ENCODE measurements around the gene SOD1.
"Not testable (repeated sequence)": the region's sequence is repeated elsewhere in the genome, so short reads cannot be mapped to it uniquely, and the experiment has no call there.

SOD1 gene

GRCh38 chr21:31656199-31657095 lies 3.0 kb upstream of the SOD1 start:
- DNase-seq: no peak

DNA sequence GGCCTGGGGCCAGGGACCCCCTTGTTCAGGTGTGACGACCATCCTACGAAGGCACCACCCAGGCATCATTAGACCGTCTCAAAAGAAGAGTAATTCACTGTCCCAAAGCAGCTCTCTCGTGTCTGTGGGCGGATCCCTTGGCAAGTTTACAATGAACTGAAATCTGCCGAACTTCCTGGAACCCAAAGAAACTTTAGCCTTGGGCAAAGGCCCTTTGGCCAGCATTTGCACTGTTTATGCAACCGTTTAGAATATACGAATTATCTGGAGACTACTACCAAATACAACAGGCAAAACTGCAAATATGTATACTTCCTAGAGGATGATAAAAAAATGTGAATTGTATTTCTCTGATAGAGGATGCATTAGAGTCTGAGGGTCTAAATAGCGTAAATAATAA lies 1.4 kb upstream of the SOD1 start:
- no peak for DNase-seq

GRCh38 chr21:31659286-31659535 lies 282 bp upstream of the SOD1 start:
- DNase-seq: no peak

- DNase-seq: peak in 3 of 14 donors; percentile 38 to 60 (median 50)
Observed at GRCh38 chr21:31660259-31660565, 719 bp downstream of the SOD1 start.

GRCh38 chr21:31660591-31660990 lies 1.1 kb downstream of the SOD1 start:
- no peak for DNase-seq

DNA sequence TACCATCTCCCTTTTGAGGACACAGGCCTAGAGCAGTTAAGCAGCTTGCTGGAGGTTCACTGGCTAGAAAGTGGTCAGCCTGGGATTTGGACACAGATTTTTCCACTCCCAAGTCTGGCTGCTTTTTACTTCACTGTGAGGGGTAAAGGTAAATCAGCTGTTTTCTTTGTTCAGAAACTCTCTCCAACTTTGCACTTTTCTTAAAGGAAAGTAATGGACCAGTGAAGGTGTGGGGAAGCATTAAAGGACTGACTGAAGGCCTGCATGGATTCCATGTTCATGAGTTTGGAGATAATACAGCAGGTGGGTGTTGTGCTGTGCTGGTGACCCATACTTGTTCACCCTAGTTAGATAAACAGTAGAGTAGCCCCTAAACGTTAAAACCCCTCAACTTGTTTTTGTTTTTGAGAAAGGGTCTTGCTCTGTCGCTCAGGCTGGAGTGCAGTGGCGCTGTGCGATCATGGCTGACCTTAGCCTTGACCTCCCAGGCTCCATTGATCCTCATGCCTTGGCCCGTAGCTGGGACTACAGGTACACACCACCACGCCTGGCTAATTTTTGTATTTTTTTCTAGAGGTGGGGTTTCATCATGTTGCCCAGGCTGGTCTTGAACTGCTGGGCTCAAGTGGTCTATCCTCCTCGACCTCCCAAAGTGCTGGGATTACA lies 4.2 kb downstream of the SOD1 start:
- no peak for DNase-seq

DNA sequence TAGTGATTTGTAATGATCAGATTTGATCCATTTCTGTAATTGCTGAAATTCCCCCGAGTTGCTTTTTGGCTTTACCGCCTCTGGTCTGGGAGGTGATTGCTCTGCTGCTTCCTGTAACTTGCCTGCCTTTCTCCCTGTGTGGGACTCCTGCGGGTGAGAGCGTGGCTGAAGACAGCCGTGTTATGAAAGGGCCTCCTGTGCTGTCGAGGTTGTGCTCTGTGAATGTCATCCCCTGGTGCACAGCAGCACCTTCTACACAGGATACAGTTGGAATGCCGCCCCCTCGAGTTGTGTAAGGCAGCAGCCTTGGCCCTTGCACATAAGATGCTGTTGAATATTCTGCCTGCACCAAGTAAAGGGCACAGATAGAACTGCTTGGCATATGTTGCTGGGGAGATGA lies 5.9 kb downstream of the SOD1 start:
- no peak for DNase-seq

DNA sequence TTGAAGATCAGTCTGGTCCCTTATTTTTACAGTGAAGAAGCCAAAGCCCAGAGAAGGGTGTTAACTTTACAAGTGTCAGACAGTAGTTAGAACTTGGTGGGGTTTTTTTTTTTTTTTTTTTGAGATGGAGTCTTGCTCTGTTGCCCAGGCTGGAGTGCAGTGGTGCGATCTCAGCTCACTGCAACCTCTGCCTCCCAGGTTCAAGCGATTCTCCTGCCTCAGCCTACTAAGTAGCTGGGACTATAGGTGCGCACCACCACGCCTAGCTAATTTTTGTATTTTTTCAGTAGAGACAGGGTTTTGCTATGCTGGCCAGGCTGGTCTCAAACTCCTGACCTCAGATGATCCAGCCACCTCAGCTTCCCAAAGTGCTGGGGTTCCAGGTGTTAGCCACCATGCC lies 6.4 kb downstream of the SOD1 start:
- not testable (repeated sequence) for DNase-seq

DNA sequence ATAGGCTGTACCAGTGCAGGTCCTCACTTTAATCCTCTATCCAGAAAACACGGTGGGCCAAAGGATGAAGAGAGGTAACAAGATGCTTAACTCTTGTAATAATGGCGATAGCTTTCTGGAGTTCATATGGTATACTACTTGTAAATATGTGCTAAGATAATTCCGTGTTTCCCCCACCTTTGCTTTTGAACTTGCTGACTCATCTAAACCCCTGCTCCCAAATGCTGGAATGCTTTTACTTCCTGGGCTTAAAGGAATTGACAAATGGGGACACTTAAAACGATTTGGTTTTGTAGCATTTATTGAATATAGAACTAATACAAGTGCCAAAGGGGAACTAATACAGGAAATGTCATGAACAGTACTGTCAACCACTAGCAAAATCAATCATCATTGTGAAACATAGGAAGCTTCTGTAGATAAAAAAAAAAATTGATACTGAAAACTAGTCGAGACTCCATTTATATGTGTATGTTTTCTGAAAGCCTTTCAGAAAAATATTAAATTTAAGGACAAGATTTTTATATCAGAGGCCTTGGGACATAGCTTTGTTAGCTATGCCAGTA lies 7.0 kb downstream of the SOD1 start:
- no peak for DNase-seq

GRCh38 chr21:31667132-31667531 lies 7.6 kb downstream of the SOD1 start:
- no peak for DNase-seq

- DNase-seq: no peak
Observed at GRCh38 chr21:31667639-31668038, 8.1 kb downstream of the SOD1 start.

DNA sequence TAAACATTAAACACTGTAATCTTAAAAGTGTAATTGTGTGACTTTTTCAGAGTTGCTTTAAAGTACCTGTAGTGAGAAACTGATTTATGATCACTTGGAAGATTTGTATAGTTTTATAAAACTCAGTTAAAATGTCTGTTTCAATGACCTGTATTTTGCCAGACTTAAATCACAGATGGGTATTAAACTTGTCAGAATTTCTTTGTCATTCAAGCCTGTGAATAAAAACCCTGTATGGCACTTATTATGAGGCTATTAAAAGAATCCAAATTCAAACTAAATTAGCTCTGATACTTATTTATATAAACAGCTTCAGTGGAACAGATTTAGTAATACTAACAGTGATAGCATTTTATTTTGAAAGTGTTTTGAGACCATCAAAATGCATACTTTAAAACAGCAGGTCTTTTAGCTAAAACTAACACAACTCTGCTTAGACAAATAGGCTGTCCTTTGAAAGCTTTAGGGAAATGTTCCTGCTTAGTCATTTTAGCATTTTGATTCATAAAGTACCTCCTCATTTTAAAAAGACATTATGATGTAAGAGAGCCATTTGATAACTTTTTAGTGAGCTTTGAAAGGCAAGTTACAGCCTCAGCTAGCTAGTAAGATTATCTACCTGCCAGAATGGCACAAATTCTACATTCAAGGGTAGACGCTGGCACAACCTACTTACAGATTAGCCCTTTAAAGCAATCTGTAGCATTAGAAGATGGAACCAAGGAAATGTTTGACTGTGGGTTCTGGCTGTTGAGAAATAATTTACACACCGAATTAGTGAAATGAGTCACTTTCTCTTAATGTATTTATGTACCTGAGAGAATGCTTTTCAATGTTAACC lies 9.4 kb downstream of the SOD1 start:
- DNase-seq: no peak

DNA sequence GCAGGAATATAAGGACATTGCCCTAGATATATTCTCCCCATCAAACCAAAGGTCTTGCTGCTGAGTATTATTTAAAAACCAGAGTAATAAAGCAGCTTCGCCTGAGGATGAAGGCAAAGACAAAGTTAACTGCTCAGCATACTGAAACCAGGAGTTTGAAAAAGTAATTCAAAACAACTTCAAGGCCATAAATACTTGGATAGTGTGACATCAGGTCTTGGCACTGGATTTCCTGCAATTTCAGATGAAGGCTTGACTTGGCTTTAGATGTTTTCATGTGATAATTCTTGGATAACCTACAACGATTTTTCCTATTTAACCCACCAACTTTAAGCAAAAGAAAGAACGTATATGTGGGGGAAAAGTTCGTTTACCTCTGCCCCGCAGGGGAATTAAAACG lies 10.6 kb downstream of the SOD1 start:
- no peak for DNase-seq

GRCh38 chr21:31671146-31671716 lies 11.7 kb downstream of the SOD1 start:
- DNase-seq: no peak

- DNase-seq: no peak
Observed at GRCh38 chr21:31671931-31672330, 12.4 kb downstream of the SOD1 start.

DNA sequence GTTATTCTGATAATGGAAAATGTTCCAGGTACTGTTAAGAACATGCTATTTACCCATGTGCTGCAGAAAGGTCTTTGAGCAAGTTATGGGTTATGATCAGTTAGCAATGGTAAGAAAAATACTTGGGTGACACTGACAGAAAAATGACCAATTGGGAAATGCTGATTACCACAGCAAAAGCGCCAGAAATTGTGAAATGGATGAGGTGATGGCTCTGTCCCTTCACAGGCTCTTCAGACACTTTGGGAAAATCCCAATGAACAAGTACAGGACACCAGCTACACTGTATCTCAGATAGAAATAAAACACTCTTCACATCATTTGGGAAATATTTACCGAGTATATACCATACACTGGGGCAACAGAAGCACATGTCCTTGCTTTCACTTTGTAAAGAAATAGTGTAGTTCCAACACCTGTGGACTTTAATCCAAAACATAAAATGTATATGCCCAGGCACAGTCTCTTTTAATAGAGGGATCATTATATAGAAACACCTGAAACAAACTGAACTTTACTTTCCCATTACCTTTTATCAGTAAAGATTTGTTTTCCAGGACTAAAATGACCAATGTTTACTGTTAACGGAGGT lies 13.9 kb downstream of the SOD1 start:
- DNase-seq: no peak

- DNase-seq: no peak
Observed at GRCh38 chr21:31675318-31675717, 15.8 kb downstream of the SOD1 start.

DNA sequence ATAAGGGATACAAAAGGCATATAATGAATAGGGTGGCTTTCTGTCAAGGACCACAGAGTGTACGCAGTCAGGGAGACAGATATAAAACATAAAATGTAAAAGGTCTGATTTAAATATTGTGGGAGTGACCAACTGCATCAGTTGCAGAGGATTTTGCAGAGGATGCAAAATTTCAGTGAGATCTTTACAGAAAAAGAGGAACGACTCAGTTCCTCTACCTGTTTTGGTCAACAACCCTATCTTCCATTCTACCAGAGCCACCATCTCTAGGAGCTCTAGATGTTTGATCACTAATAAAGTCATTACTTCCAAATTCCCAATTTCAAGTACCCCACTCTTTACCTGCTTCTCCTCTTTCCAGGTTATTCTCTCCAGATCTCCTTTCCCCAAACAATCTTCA lies 16.5 kb downstream of the SOD1 start:
- no peak for DNase-seq

- DNase-seq: no peak
Observed at GRCh38 chr21:31677047-31677446, 17.6 kb downstream of the SOD1 start.

GRCh38 chr21:31678478-31678877 lies 19.0 kb downstream of the SOD1 start:
- DNase-seq: no peak

DNA sequence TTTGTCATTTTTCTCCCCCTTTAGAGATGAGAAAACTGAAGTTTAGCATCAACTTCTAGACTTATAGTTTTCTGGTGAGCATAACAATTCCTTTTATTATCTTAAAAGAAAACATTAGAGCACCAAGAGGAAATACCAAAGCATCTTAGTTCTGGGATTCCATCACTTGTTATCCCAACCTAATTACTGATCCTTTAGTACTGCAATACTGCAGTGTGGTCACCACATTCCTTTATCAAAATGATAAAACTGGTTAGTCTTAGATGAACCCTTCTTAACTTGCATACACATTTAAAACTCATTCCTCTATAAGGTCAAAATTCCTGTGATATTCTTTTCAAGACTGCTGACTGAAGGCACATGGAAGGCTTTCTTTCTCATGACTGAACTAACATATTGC lies 23.1 kb downstream of the SOD1 start:
- no peak for DNase-seq

- DNase-seq: no peak
Observed at GRCh38 chr21:31683029-31683428, 23.5 kb downstream of the SOD1 start.

- no peak for DNase-seq
Observed at GRCh38 chr21:31684918-31685317, 25.4 kb downstream of the SOD1 start.

Measured in C1 segment of cervical spinal cord (tissue), 14 donors.